ENCODE data around the gene HSBP1L1.
A peak's percentile ranks its signal among the peaks of the same experiment; 100 is the strongest.

The HSBP1L1 gene

GRCh38 chr18:79965119-79965902 is 868 bp downstream of the HSBP1L1 start:
- H3K4me1 ChIP-seq (ENCODE audit: control insufficient read depth in 1 of 2, insufficient read depth in 2 of 2, low read length in 2 of 2), result peaks cover 6 to 16% of the 10 kb centered on the region in 2 donors
- H3K9me3 ChIP-seq (ENCODE audit: control insufficient read depth in 1 of 2, low read length in 2 of 2), result no peaks in the 10 kb centered on the region
- peaks cover 0 to 3% of the 10 kb centered on the region in 2 donors for H3K36me3 ChIP-seq (ENCODE audit: control insufficient read depth in 1 of 2, insufficient read depth in 2 of 2, low read length in 2 of 2)
- peak overlapping the region; percentile 69 for H3K4me3 ChIP-seq (ENCODE audit: low read depth in 1 of 2, low read length in 2 of 2)
- H3K27me3 ChIP-seq (ENCODE audit: low read depth, low read length), result peaks cover 4% of the 10 kb centered on the region
- peak overlapping the region; percentile 72 for H3K27ac ChIP-seq (ENCODE audit: low read length)

GRCh38 chr18:79970419-79971133 is 6.1 kb downstream of the HSBP1L1 start:
- Histone ChIP-seq H3K27me3 (ENCODE audit: low read depth, low read length) (no peaks in the 10 kb centered on the region), H3K27ac (ENCODE audit: low read length) (no peak overlapping the region), H3K36me3 (ENCODE audit: control insufficient read depth in 1 of 2, insufficient read depth in 2 of 2, low read length in 2 of 2) (peaks cover 6 to 40% of the 10 kb centered on the region in 2 donors)

GRCh38 chr18:79971211-79971952 is 6.9 kb downstream of the HSBP1L1 start:
- H3K36me3 ChIP-seq (ENCODE audit: control insufficient read depth in 1 of 2, insufficient read depth in 2 of 2, low read length in 2 of 2), result peaks cover 8 to 41% of the 10 kb centered on the region in 2 donors
- H3K27me3 ChIP-seq (ENCODE audit: low read depth, low read length), result no peaks in the 10 kb centered on the region
- no peaks in the 10 kb centered on the region for H3K4me1 ChIP-seq (ENCODE audit: control insufficient read depth in 1 of 2, insufficient read depth in 2 of 2, low read length in 2 of 2)
- no peak overlapping the region for H3K27ac ChIP-seq (ENCODE audit: low read length)
- H3K9me3 ChIP-seq (ENCODE audit: control insufficient read depth in 1 of 2, low read length in 2 of 2), result no peaks in the 10 kb centered on the region
- no peak overlapping the region for H3K4me3 ChIP-seq (ENCODE audit: low read depth in 1 of 2, low read length in 2 of 2)

More at GRCh38 chr18:79970419-79971133, 6.1 kb downstream of the HSBP1L1 start:
- H3K4me1 ChIP-seq (ENCODE audit: control insufficient read depth in 1 of 2, insufficient read depth in 2 of 2, low read length in 2 of 2), result peaks cover under 1% of the 10 kb centered on the region in 2 donors
- no peaks in the 10 kb centered on the region for H3K9me3 ChIP-seq (ENCODE audit: control insufficient read depth in 1 of 2, low read length in 2 of 2)
- no peak overlapping the region for H3K4me3 ChIP-seq (ENCODE audit: low read depth in 1 of 2, low read length in 2 of 2)

GRCh38 chr18:79971986-79972385 is 7.5 kb downstream of the HSBP1L1 start:
- Histone ChIP-seq H3K27me3 (ENCODE audit: low read depth, low read length) (no peaks in the 10 kb centered on the region), H3K36me3 (ENCODE audit: control insufficient read depth in 1 of 2, insufficient read depth in 2 of 2, low read length in 2 of 2) (peaks cover 11 to 41% of the 10 kb centered on the region in 2 donors), H3K27ac (ENCODE audit: low read length) (no peak overlapping the region), H3K4me1 (ENCODE audit: control insufficient read depth in 1 of 2, insufficient read depth in 2 of 2, low read length in 2 of 2) (no peaks in the 10 kb centered on the region), H3K4me3 (ENCODE audit: low read depth in 1 of 2, low read length in 2 of 2) (no peak overlapping the region), H3K9me3 (ENCODE audit: control insufficient read depth in 1 of 2, low read length in 2 of 2) (no peaks in the 10 kb centered on the region)

- no peaks in the 10 kb centered on the region for H3K4me1 ChIP-seq (ENCODE audit: control insufficient read depth in 1 of 2, insufficient read depth in 2 of 2, low read length in 2 of 2)
- H3K9me3 ChIP-seq (ENCODE audit: control insufficient read depth in 1 of 2, low read length in 2 of 2), result no peaks in the 10 kb centered on the region
- no peak overlapping the region for H3K27ac ChIP-seq (ENCODE audit: low read length)
- H3K4me3 ChIP-seq (ENCODE audit: low read depth in 1 of 2, low read length in 2 of 2), result no peak overlapping the region
- peaks cover 11 to 41% of the 10 kb centered on the region in 2 donors for H3K36me3 ChIP-seq (ENCODE audit: control insufficient read depth in 1 of 2, insufficient read depth in 2 of 2, low read length in 2 of 2)
- no peaks in the 10 kb centered on the region for H3K27me3 ChIP-seq (ENCODE audit: low read depth, low read length)
Measured at GRCh38 chr18:79972720-79973119, 8.3 kb downstream of the HSBP1L1 start.

GRCh38 chr18:79973517-79973916 is 9.1 kb downstream of the HSBP1L1 start:
- no peaks in the 10 kb centered on the region for H3K9me3 ChIP-seq (ENCODE audit: control insufficient read depth in 1 of 2, low read length in 2 of 2)
- H3K27me3 ChIP-seq (ENCODE audit: low read depth, low read length), result no peaks in the 10 kb centered on the region
- no peak overlapping the region for H3K27ac ChIP-seq (ENCODE audit: low read length)
- no peaks in the 10 kb centered on the region for H3K4me1 ChIP-seq (ENCODE audit: control insufficient read depth in 1 of 2, insufficient read depth in 2 of 2, low read length in 2 of 2)
- H3K36me3 ChIP-seq (ENCODE audit: control insufficient read depth in 1 of 2, insufficient read depth in 2 of 2, low read length in 2 of 2), result peaks cover 11 to 41% of the 10 kb centered on the region in 2 donors
- no peak overlapping the region for H3K4me3 ChIP-seq (ENCODE audit: low read depth in 1 of 2, low read length in 2 of 2)

GRCh38 chr18:79974025-79974654 is 9.7 kb downstream of the HSBP1L1 start:
- Histone ChIP-seq H3K9me3 (ENCODE audit: control insufficient read depth in 1 of 2, low read length in 2 of 2) (no peaks in the 10 kb centered on the region), H3K4me1 (ENCODE audit: control insufficient read depth in 1 of 2, insufficient read depth in 2 of 2, low read length in 2 of 2) (no peaks in the 10 kb centered on the region), H3K27ac (ENCODE audit: low read length) (no peak overlapping the region), H3K4me3 (ENCODE audit: low read depth in 1 of 2, low read length in 2 of 2) (no peak overlapping the region), H3K27me3 (ENCODE audit: low read depth, low read length) (no peaks in the 10 kb centered on the region), H3K36me3 (ENCODE audit: control insufficient read depth in 1 of 2, insufficient read depth in 2 of 2, low read length in 2 of 2) (peaks cover 11 to 41% of the 10 kb centered on the region in 2 donors)

- Histone ChIP-seq H3K27ac (ENCODE audit: low read length) (no peak overlapping the region), H3K4me3 (ENCODE audit: low read depth in 1 of 2, low read length in 2 of 2) (no peak overlapping the region), H3K36me3 (ENCODE audit: control insufficient read depth in 1 of 2, insufficient read depth in 2 of 2, low read length in 2 of 2) (peaks cover 11 to 40% of the 10 kb centered on the region in 2 donors), H3K27me3 (ENCODE audit: low read depth, low read length) (no peaks in the 10 kb centered on the region), H3K9me3 (ENCODE audit: control insufficient read depth in 1 of 2, low read length in 2 of 2) (no peaks in the 10 kb centered on the region), H3K4me1 (ENCODE audit: control insufficient read depth in 1 of 2, insufficient read depth in 2 of 2, low read length in 2 of 2) (no peaks in the 10 kb centered on the region)
Measured at GRCh38 chr18:79975043-79975442, 10.6 kb downstream of the HSBP1L1 start.

GRCh38 chr18:79975985-79976680 is 11.7 kb downstream of the HSBP1L1 start:
- Histone ChIP-seq H3K4me3 (ENCODE audit: low read depth in 1 of 2, low read length in 2 of 2) (no peak overlapping the region), H3K4me1 (ENCODE audit: control insufficient read depth in 1 of 2, insufficient read depth in 2 of 2, low read length in 2 of 2) (no peaks in the 10 kb centered on the region), H3K9me3 (ENCODE audit: control insufficient read depth in 1 of 2, low read length in 2 of 2) (no peaks in the 10 kb centered on the region), H3K36me3 (ENCODE audit: control insufficient read depth in 1 of 2, insufficient read depth in 2 of 2, low read length in 2 of 2) (peaks cover 5 to 30% of the 10 kb centered on the region in 2 donors), H3K27ac (ENCODE audit: low read length) (no peak overlapping the region), H3K27me3 (ENCODE audit: low read depth, low read length) (no peaks in the 10 kb centered on the region)

GRCh38 chr18:79979843-79980242 is 15.4 kb downstream of the HSBP1L1 start:
- no peaks in the 10 kb centered on the region for H3K27me3 ChIP-seq (ENCODE audit: low read depth, low read length)
- H3K36me3 ChIP-seq (ENCODE audit: control insufficient read depth in 1 of 2, insufficient read depth in 2 of 2, low read length in 2 of 2), result peaks cover 5 to 9% of the 10 kb centered on the region in 2 donors
- no peak overlapping the region for H3K4me3 ChIP-seq (ENCODE audit: low read depth in 1 of 2, low read length in 2 of 2)
- no peaks in the 10 kb centered on the region for H3K9me3 ChIP-seq (ENCODE audit: control insufficient read depth in 1 of 2, low read length in 2 of 2)
- no peaks in the 10 kb centered on the region for H3K4me1 ChIP-seq (ENCODE audit: control insufficient read depth in 1 of 2, insufficient read depth in 2 of 2, low read length in 2 of 2)
- H3K27ac ChIP-seq (ENCODE audit: low read length), result no peak overlapping the region
